H1 (cell line): ENCODE results near the gene WEE2. TPM values are rescaled to one million over a fixed set of nuclear protein-coding genes. Genes with fewer than 3 reads are reported as not detected.

Experiments used
- CTCF ChIA-PET: fragments of 300-600 bp; sonication (Branson Sonifier 250); formaldehyde crosslinking; loops from one replicate; lab custom pipeline; 2021; ENCODE audit not compliant: partially characterized antibody; lab: Charles Lee
- POLR2A ChIA-PET: fragments of 300-600 bp; sonication (Branson Sonifier 250); formaldehyde crosslinking; loops from one replicate; lab custom pipeline; 2021; ENCODE audit warnings: inconsistent platforms; ENCODE audit not compliant: partially characterized antibody; lab: Charles Lee
- DNase-seq, 2 experiments: peaks; one replicate each; pipeline versions ENCODE4 v3.0.0 to v3.0.0-alpha.2; 2010 to 2022; ENCODE audit warnings: low spot score in 2 of 2, low read depth in 1 of 2, mixed read lengths in 1 of 2
- FAIRE-seq: peaks from 2 replicates; lab custom pipeline; 2011; peaks lifted over from hg19 to GRCh38; lab: Jason Lieb, UNC
- H2AFZ ChIP-seq: 2 replicates; pipeline ENCODE4 v1.8.1; 2012; ENCODE audit warnings: low read length, inconsistent platforms
- H2AK5ac ChIP-seq: 2 replicates; pipeline ENCODE4 v1.6.1; 2013; ENCODE audit warnings: low read depth, low read length
- H2BK120ac ChIP-seq: replicated peaks from 2 replicates; pipeline ENCODE3; 2013; ENCODE audit warnings: low read depth, low read length, inconsistent platforms
- H2BK12ac ChIP-seq: 2 replicates; pipeline ENCODE4 v1.6.1; 2013; ENCODE audit warnings: low read depth, low read length
- H2BK15ac ChIP-seq: 2 replicates; pipeline ENCODE4 v1.6.1; 2013; ENCODE audit warnings: low read length
- H2BK20ac ChIP-seq: 2 replicates; pipeline ENCODE4 v1.6.1; 2013; ENCODE audit warnings: low read length
- H2BK5ac ChIP-seq: 2 replicates; pipeline ENCODE4 v1.6.1; 2013; ENCODE audit warnings: low read depth, low read length
- H3K14ac ChIP-seq: 2 replicates; pipeline ENCODE4 v1.6.1; 2013; ENCODE audit warnings: inconsistent platforms; ENCODE audit not compliant: insufficient read length
- H3K18ac ChIP-seq: 2 replicates; pipeline ENCODE4 v1.6.1; 2013; ENCODE audit warnings: low read length; ENCODE audit errors: extremely low read depth
- H3K23ac ChIP-seq: 2 replicates; pipeline ENCODE4 v1.6.1; 2013; ENCODE audit warnings: inconsistent platforms; ENCODE audit not compliant: insufficient read length
- H3K23me2 ChIP-seq: 2 replicates; pipeline ENCODE4 v1.6.1; 2013; ENCODE audit warnings: low read depth, low read length
- H3K27ac ChIP-seq: 2 replicates; pipeline ENCODE4 v1.6.1; 2011; ENCODE audit warnings: low read depth, low read length, inconsistent platforms
- H3K27me3 ChIP-seq, 4 experiments: replicated peaks in 1 of 4; 1 replicate in 1 of 4; 2 replicates in 3 of 4; pipeline versions ENCODE4 v1.6.1 to v1.8.1; 2011 to 2013; ENCODE audit warnings: low read length in 3 of 4, mild to moderate bottlenecking in 3 of 4, inconsistent platforms in 2 of 4, mixed read lengths in 2 of 4, moderate library complexity in 1 of 4; ENCODE audit not compliant: control insufficient read depth in 3 of 4, insufficient read depth in 3 of 4; ENCODE audit errors: extremely low read depth in 1 of 4
- H3K36me3 ChIP-seq, 4 experiments: 2 replicates each; pipeline versions ENCODE4 v1.6.1 to v1.8.1; 2011 to 2013; ENCODE audit warnings: mild to moderate bottlenecking in 4 of 4, low read length in 3 of 4, moderate library complexity in 2 of 4, control low read depth in 1 of 4, inconsistent platforms in 1 of 4; ENCODE audit not compliant: insufficient read depth in 4 of 4, control insufficient read depth in 2 of 4
- H3K4ac ChIP-seq: replicated peaks from 2 replicates; pipeline ENCODE3; 2013; ENCODE audit warnings: low read length, low read depth, mixed read lengths, inconsistent platforms; ENCODE audit not compliant: insufficient read length
- H3K4me1 ChIP-seq, 4 experiments: replicated peaks in 1 of 4; 1 replicate in 1 of 4; 2 replicates in 3 of 4; pipeline versions ENCODE4 v1.6.1 to v1.8.1; 2011 to 2013; ENCODE audit warnings: low read length in 3 of 4, inconsistent platforms in 2 of 4, mixed read lengths in 1 of 4; ENCODE audit not compliant: insufficient read depth in 4 of 4, control insufficient read depth in 3 of 4
- H3K4me2 ChIP-seq, 2 experiments: 2 replicates each; pipeline versions ENCODE4 v1.6.1 to v1.8.1; 2011 to 2013; ENCODE audit warnings: low read depth in 2 of 2, low read length in 2 of 2, control low read depth in 1 of 2, inconsistent platforms in 1 of 2, mild to moderate bottlenecking in 1 of 2; ENCODE audit not compliant: insufficient read depth in 1 of 2
- H3K4me3 ChIP-seq, 4 experiments: fragments of 200-600, 300-600 bp in 1 of 4; sonication (generic), shearing (Covaris generic), sonication (Bioruptor Twin) in 1 of 4; 2 replicates each; pipeline versions ENCODE4 v1.5.1 to v1.8.1; 2011 to 2016; ENCODE audit warnings: low read length in 4 of 4, low read depth in 3 of 4, control low read depth in 2 of 4, inconsistent platforms in 2 of 4, mild to moderate bottlenecking in 2 of 4, mixed read lengths in 1 of 4, moderate library complexity in 1 of 4; ENCODE audit not compliant: insufficient read depth in 2 of 4; ENCODE audit errors: extremely low read depth in 1 of 4
- H3K56ac ChIP-seq: replicated peaks from 2 replicates; pipeline ENCODE3; 2013; ENCODE audit warnings: low read depth, mild to moderate bottlenecking, mixed read lengths, low read length, inconsistent platforms; ENCODE audit not compliant: insufficient read length
- H3K79me1 ChIP-seq: 2 replicates; pipeline ENCODE4 v1.6.1; 2013; ENCODE audit warnings: low read depth, low read length, control low read depth
- H3K79me2 ChIP-seq, 2 experiments: 2 replicates each; pipeline versions ENCODE4 v1.6.1 to v1.8.1; 2012 to 2013; ENCODE audit warnings: low read length in 2 of 2, mild to moderate bottlenecking in 2 of 2, inconsistent platforms in 1 of 2; ENCODE audit not compliant: insufficient read depth in 2 of 2, control insufficient read depth in 1 of 2
- H3K9ac ChIP-seq, 4 experiments: replicated peaks in 1 of 4; 1 replicate in 1 of 4; 2 replicates in 3 of 4; pipeline versions ENCODE4 v1.6.1 to v1.8.1; 2011 to 2013; ENCODE audit warnings: low read depth in 3 of 4, low read length in 3 of 4, control low read depth in 2 of 4, mild to moderate bottlenecking in 2 of 4, moderate library complexity in 2 of 4, inconsistent platforms in 1 of 4; ENCODE audit errors: extremely low read depth in 1 of 4
- H3K9me3 ChIP-seq, 2 experiments: 2 replicates each; pipeline versions ENCODE4 v1.6.1 to v1.8.1; 2012 to 2013; ENCODE audit warnings: mild to moderate bottlenecking in 2 of 2, moderate library complexity in 2 of 2, control low read depth in 1 of 2, inconsistent platforms in 1 of 2, low read depth in 1 of 2, low read length in 1 of 2, mixed read lengths in 1 of 2; ENCODE audit not compliant: insufficient read depth in 2 of 2
- H4K20me1 ChIP-seq, 2 experiments: replicated peaks in 1 of 2; 2 replicates each; pipeline versions ENCODE3 to v1.8.1; 2011 to 2013; ENCODE audit warnings: inconsistent platforms in 2 of 2, low read length in 2 of 2, mild to moderate bottlenecking in 1 of 2; ENCODE audit not compliant: insufficient read depth in 2 of 2, control insufficient read depth in 1 of 2
- H4K5ac ChIP-seq: 2 replicates; pipeline ENCODE4 v1.6.1; 2013; ENCODE audit warnings: low read length, low read depth, mixed read lengths, inconsistent platforms; ENCODE audit not compliant: insufficient read length
- H4K8ac ChIP-seq: 2 replicates; pipeline ENCODE4 v1.8.0; 2013; ENCODE audit warnings: mild to moderate bottlenecking, moderate library complexity, low read length, inconsistent platforms; ENCODE audit not compliant: insufficient read depth; ENCODE audit errors: extremely low read depth
- H4K91ac ChIP-seq: replicated peaks from 2 replicates; pipeline ENCODE3; 2013; ENCODE audit warnings: low read length, mixed read lengths, inconsistent platforms; ENCODE audit not compliant: insufficient read length
- CBX8 ChIP-seq: fragments of 300-800, 300-1000 bp; sonication (generic); IDR thresholded peaks from 2 replicates; pipeline ENCODE4 v1.7.1; 2016; ENCODE audit warnings: low read depth, low read length, borderline replicate concordance
- KDM1A ChIP-seq: fragments of 200-600, 300-600 bp; sonication (generic); IDR thresholded peaks from 2 replicates; pipeline ENCODE4 v1.7.1; 2016; ENCODE audit warnings: mild to moderate bottlenecking, low read length, borderline replicate concordance
- MAFK ChIP-seq: IDR thresholded peaks from 2 replicates; pipeline ENCODE4 v1.6.1; 2012; ENCODE audit warnings: low read depth, mild to moderate bottlenecking, improper control_type of control experiment, low read length
- SP4 ChIP-seq: IDR thresholded peaks from 2 replicates; pipeline ENCODE4 v1.6.1; 2012; ENCODE audit warnings: low read length, inconsistent platforms
- WGBS, 2 experiments: shearing (Covaris generic) in 1 of 2; methylation state at CpG; one replicate each; pipeline versions ENCODE4 v1.1.6 to v1.1.7; 2013 to 2015; ENCODE audit warnings: low lambda C conversion rate in 2 of 2, mixed read lengths in 2 of 2, inconsistent platforms in 1 of 2, low coverage in 1 of 2, missing lambda C conversion rate in 1 of 2; ENCODE audit not compliant: insufficient replicate concordance in 2 of 2, insufficient coverage in 1 of 2, insufficient read length in 1 of 2; ENCODE audit errors: extremely low coverage in 1 of 2, missing lambda C conversion rate in 1 of 2; 5-methylcytosine and 5-hydroxymethylcytosine counted together
- polyA plus RNA-seq, 7 experiments: library from polyadenylated mRNA; depleted of rRNA in 3 of 7; stranded (reverse) in 5 of 7; unstranded in 2 of 7; fragments of >200 nt in 5 of 7; fragments of 200-250 nt in 2 of 7; gene quantifications; 1 replicate in 5 of 7; 2 replicates in 1 of 7; 4 replicates in 1 of 7; pipeline versions ENCODE4 v1.2.1 to v1.2.3, GENCODE V29; 2011 to 2013; ENCODE audit warnings: missing spikeins in 2 of 7, mixed read lengths in 2 of 7
- total RNA-seq: library from RNA; stranded (reverse); fragmentation: NEBNext Ultra II Directional; extraction: Animal tissue kit (Norgen Biotek cat#: 25700); gene quantifications from 2 replicates; pipeline ENCODE4 v1.2.1, GENCODE V29; 2021

The WEE2 gene
- total and polyA plus RNA-seq, 2 of the 8 experiments (the other 6 are each of a cell fraction or from before 2014, with no cell fraction given), result 0.02 TPM; not detected in 1

- H3K4ac ChIP-seq, result no peak overlapping the region
- no peak overlapping the region for H2AFZ ChIP-seq
- H3K14ac ChIP-seq, result no peak overlapping the region
- H3K23me2 ChIP-seq, result no peaks in the 10 kb centered on the region
- H3K36me3 ChIP-seq, result peaks cover 2 to 30% (median 16%) of the 10 kb centered on the region in 4 experiments; a peak in 7 of 8 replicates
- no peak overlapping the region for H2BK20ac ChIP-seq
- H3K9me3 ChIP-seq, result no peaks in the 10 kb centered on the region
- H3K4me2 ChIP-seq, result no peak overlapping the region
- no peak overlapping the region for H3K18ac ChIP-seq
- no peak overlapping the region for H3K27ac ChIP-seq
- no peak overlapping the region for H2BK120ac ChIP-seq
- H3K4me3 ChIP-seq, result no peak overlapping the region
- ChIA-PET POLR2A (no interaction called here), CTCF (interaction anchor here (2.8 to 5.4 kb wide), 2 partner anchors 9 to 11 kb away, joined by 12 to 51 read pairs; no protein-coding TSS in a partner anchor)
- H3K4me1 ChIP-seq, result no peaks in the 10 kb centered on the region
- no peak overlapping the region for H4K5ac ChIP-seq
- H3K27me3 ChIP-seq, result no peaks in the 10 kb centered on the region
- no peak overlapping the region for H2BK15ac ChIP-seq
- no peak overlapping the region; the same call in 1 of the 2 replicates for H2BK5ac ChIP-seq
- H3K23ac ChIP-seq, result no peak overlapping the region
- H4K91ac ChIP-seq, result no peak overlapping the region
- DNase-seq (no peak), FAIRE-seq (no peak)
- H3K79me1 ChIP-seq, result no peaks in the 10 kb centered on the region; the same call in 1 of the 2 replicates
- H3K56ac ChIP-seq, result no peak overlapping the region
- WGBS, 2 experiments, result 89% methylated on average over 18 of the region's 18 CpGs; no CpG with 5 or more reads in 1 of the 2 experiments
- H2AK5ac ChIP-seq, result no peak overlapping the region
- no peak overlapping the region for H4K8ac ChIP-seq
- no peaks in the 10 kb centered on the region for H4K20me1 ChIP-seq
- no peak overlapping the region for H3K9ac ChIP-seq
- no peak overlapping the region for H2BK12ac ChIP-seq
- H3K79me2 ChIP-seq, result no peaks in the 10 kb centered on the region
- no peak for TF ChIP-seq SP4
- no peak for TF ChIP-seq CBX8
- TF ChIP-seq MAFK, result no peak
- TF ChIP-seq KDM1A, result no peak
Observed at GRCh38 chr7:141665208-141666035, 42.7 kb upstream of the WEE2 start.
